HG03103 (cell line): ENCODE results near the gene ARID3A.
A peak's percentile ranks its signal among the peaks of the same experiment; 100 is the strongest.

Source experiments
- ATAC-seq: cut with Tn5 transposase; IDR thresholded peaks from one replicate; pipeline ENCODE4 v1.9.1; 2021; ENCODE audit warnings: low read depth; ENCODE audit not compliant: unreplicated experiment

The ARID3A gene

DNA sequence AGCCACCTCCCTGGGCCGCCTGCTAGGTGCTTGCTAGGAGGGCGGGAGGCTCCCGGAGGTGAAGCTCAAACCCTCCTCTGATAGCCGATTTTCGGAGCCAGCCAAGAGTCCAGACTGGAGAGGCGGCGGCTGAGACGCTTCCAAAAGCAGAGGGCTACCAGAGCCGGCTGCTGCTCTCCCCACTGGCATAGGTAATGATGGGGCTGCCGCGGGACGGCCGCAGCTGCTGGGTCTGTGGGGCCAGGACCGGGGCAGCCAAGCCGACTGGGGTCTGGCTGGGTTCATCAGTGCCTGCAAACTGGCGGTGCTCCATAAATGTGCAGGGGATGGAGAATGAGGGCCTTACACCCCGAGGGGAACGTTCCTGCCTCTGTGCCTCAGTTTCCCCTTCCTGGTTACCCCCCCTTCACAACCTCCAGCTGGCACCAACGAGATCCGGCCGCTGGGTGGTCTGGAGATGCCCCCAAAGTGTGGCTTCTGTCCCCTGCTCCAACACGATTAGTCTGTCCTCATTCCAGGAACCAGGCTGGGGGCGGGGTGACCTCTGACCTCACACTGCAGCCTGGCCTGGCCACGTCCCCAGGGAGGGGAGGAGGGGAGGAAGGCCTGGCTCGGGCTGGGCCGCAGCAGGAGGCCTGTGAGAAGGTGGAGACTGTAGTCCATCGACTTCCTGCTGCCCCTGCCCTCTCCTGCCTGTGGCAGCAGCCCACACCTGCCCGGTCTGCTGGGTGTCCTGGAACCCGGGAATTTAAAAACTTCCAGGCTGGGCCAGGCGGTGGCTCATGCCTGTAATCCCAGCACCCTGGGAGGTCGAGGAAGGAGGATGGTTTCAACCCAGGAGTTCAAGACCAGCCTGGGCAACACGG is 54.5 kb downstream of the ARID3A start:
- ATAC-seq = no peak

DNA sequence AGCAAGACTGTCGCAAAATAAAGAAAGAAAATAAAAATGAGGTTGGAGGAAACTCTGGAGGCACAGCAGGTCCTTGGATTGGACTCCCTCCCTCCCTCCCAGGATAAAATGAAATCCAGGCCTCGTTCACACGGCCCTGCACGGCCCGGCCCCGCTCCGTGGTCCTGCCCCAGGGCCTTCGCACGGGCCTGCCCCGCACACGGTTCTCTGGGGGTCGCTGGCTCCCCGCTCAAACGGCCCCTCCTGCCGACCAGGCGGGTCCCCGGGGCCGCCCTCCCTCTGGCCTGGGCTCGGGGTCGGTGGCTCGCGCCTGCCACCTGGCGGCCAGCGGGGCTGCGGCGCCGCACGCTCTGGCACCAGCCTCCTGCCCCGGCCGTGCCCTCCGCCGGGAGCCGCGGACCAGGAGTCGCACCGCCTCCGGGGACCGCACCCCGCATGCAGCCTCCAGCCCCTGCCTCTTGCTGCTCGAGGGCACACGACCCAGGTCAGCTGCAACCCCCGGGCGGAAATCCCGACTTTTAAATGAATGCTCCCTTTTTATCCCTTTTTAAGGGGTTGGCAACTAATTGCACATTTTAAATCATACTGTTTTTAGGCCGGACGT is 56.8 kb downstream of the ARID3A start:
- no peak for ATAC-seq

GRCh38 chr19:984165-984967 is 58.5 kb downstream of the ARID3A start, which contains the start of gene WDR18:
TSS of gene WDR18 (plus strand) at chr19:984345. CDS start at chr19:984354, 9 bp downstream.
- peak; percentile 64 for ATAC-seq

DNA sequence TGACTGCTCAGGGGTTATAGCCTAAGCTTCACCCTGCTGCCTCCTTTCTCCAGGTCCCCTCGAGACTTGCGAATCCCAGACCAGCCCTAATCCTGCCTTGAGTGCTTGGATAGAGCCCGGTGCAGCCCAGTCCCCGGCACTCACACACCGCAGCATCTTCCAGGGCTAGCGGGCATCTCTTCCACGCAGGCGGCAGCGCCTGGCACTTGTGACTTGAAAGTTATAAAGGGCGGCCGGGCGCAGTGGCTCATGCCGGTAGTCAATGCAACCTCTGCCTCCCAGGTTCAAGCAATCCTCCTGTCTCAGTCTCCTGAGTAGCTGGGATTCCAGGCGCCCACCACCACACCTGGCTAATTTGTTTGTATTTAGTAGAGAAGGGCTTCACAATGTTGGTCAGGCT is 60.2 kb downstream of the ARID3A start:
- no peak for ATAC-seq

GRCh38 chr19:988081-988480 is 62.2 kb downstream of the ARID3A start:
- no peak for ATAC-seq

- no peak for ATAC-seq
Measured at GRCh38 chr19:988510-988909, 62.7 kb downstream of the ARID3A start.

DNA sequence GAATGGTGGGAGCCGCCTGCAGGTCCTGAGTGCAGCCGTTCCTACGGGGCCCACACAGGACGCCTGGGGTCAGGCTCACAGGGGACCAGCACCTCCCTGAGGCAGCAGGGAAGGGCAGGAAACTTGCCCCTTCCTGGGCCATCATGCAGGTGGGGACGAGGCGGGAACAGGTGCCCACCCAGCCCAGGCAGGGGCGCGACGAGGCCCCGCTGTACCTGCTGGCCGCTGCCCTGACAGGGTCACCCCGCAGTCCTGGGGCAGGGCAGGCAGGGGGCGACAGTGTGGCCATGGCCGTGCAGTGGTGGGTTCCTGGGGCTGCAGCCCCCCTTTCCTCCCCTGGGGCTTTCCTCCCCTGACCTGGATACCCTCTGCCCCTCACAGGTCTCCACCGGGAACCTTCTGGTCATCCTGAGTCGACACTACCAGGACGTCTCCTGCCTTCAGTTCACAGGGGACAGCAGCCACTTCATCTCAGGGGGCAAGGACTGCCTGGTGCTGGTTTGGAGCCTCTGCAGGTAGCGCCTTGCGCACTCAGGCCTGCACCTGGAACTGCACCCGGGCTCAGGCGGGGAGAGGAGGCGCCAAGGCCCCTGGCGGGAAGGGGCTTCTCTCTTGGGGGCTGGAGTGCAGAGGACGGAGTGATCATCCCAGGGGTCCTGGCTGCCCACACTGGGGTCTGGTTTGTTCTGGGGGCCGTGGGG is 63.7 kb downstream of the ARID3A start:
- ATAC-seq = no peak

- no peak for ATAC-seq
Measured at GRCh38 chr19:990119-990571, 64.3 kb downstream of the ARID3A start.

DNA sequence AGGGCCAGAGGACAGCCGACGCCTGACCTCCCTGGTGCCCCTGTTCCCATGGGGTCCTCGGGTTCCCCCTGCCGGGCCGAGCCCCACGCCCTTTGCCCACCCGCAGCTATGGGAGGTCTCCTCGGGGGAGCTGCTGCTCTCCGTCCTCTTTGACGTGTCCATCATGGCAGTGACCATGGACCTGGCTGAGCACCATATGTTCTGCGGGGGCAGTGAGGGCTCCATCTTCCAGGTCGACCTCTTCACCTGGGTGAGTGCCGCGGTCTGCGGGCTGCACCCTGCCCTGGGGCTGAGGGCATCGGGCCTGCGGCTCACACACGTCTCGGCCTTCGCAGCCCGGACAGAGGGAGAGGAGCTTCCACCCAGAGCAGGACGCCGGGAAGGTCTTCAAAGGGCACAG is 64.9 kb downstream of the ARID3A start:
- ATAC-seq = no peak

GRCh38 chr19:991174-991931 is 65.5 kb downstream of the ARID3A start:
- no peak for ATAC-seq

DNA sequence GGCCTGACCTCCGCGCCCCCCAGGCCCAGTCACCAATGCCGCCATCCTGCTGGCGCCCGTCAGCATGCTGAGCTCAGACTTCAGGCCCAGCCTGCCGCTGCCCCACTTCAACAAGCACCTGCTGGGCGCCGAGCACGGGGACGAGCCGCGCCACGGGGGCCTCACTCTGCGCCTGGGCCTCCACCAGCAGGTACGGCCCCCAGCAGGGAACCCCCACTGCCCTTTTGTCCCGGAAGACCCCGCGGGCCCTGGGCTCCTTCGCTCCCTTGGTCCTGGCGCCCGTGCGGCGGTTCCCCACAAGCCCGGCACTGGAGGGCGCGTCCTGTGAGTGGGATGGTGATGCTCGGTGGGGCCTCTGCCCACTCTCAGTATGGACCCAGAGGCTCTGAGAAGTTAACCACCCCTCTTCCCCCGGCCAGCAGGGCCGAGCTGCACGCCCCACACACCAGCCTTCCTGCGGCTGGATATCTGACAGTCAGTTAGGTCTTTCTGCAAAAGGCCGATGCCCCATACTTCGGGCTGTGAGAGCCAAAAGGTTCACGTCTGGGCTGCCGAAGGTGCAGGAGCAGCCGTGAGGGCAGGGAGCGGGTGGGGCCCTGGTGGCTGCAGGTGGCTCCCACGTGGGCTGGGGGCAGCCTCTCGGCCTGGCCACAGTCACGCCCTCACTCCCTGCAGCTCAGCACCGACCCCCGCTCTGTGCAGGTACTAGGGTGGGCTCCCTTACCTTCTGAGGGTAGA is 66.3 kb downstream of the ARID3A start:
- ATAC-seq = no peak

DNA sequence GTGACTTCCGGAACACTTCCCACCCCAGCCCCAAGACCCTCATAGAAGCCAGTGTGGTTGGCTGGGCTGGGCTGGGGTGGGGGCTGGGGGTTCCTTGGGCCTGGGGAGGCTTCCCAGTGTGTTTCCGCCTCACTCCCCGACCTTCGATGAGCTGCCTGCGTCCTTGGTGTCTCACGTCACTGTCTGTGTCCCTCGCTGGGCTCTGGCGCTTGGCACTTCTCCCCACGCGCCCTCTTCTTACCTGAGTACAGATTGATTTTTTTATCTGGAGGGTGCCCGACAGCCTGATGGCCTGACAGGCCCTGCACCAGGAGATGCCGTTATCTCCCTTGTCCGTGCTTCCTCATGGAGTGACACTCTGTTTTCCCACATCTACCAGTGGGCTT is 66.8 kb downstream of the ARID3A start:
- no peak for ATAC-seq

GRCh38 chr19:993361-993830 is 67.6 kb downstream of the ARID3A start:
- ATAC-seq = no peak

DNA sequence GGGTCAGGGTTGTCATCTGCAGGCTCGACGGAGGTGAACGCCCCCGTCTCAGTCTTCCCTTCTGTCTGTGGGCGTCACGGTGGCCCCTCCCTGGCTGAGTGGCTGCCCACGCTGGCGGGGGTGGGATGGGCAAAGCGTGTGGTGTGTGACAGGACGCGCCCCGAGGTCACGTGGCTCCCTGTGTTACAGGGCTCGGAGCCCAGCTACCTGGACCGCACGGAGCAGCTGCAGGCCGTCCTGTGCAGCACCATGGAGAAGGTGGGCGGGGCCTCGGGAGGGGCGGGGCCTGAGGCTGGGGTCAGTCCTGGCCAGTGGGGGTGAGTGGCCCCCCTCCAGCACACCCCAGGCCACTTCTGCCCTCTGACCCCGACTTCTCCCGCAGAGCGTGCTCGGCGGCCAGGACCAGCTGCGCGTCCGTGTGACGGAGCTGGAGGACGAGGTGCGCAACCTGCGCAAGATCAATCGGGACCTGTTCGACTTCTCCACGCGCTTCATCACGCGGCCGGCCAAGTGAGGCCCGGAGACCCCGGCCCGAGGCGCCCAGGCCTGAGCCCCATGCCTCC is 68.1 kb downstream of the ARID3A start:
- ATAC-seq = no peak

- no peak for ATAC-seq
Measured at GRCh38 chr19:994516-994915, 68.7 kb downstream of the ARID3A start.

DNA sequence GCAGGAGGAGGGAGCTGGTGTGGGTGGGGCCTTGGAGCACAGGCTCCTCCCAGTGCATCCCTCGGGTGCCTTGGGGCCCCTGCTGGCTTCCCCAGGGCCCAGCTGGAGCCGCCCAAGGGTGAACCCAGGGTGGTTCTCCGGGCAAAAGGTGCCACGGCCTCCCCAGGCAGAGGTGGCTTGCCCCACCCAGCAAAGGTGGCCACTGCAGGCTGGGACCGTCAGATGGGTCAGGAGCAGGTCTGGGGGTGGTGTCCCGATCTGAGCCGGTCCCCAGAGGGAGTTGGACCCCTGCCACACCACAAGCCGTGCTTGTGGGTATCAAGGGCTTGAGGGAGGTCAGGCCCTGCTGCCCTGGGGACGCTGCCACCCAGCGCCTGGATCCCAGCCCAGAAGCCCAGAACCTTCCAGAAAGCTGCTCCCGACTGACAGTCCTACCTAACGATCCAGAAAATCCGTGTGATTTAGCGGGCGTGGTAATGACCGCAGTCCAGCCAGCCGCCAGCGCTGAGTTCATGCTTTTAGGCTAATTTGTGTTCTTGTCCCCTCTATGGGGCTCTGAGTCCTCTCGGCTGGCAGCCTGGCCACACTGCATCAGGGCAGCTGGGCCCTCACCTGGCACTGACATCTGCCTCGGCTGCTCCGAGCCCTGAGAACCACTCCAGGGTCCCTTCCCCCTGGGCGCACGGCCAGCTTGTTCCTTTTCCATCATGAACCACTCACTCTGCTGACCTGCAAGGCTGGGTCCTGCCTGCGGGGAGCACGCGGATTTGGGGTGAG is 69.4 kb downstream of the ARID3A start:
- no peak for ATAC-seq

DNA sequence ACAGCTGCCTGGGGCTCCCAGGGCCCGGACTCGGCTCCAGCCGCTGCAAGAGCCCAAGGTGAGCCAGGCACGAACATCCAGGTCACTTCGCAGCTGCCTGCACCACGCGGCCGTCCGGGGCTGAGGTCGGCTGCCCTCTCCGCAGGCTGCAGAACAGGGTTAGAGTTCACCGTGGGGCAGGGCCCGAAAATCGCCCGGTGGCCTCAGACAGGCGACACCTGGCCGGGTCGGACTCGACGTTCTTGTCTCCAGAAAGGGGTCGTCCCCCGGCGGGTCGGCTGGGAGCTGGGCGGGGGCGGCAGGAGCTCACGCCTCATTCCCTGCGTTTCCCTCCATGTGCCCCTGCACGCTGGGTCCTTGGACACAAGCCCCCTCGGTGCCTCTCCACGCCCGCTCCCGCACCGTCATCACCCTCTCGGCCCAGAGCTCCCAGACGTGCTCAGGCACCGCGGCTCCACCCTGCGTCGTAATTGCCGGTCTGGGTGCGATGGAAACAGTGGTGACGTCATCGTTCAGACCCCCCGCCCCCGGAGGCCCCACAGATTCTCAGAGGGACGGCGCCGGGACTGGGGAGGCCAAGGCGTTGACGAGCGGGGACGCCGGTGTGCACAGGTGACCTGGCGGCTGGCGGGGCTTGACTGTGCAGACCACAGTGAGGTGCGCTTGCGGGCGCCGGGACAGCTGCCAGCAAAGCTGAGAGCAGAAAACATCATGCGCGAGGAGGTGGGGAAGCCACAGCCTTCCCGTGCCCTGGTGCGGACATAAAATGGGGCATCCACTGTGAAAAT is 70.4 kb downstream of the ARID3A start:
- ATAC-seq = no peak
